Peyer's patch (tissue), 4 donors: ENCODE results near the gene IFNA8.

ENCODE experiments used
- POLR2A ChIP-seq, 2 donors: fragments of 450-650 bp; IDR thresholded peaks; one replicate each; pipeline ENCODE4 v1.5.1; 2017; ENCODE audit warnings: antibody characterized with exemption in 2 of 2, mild to moderate bottlenecking in 2 of 2, moderate library complexity in 2 of 2
- TF ChIP-seq, protein P1 (sequence below), 6 experiments: fragments of 450-650 bp in 4 of 6; fragments of 200-600 bp in 2 of 6; sonication (generic) in 1 of 6; IDR thresholded peaks; one replicate each; pipeline ENCODE4 v1.5.1; 2017 to 2019; ENCODE audit warnings: antibody characterized with exemption in 6 of 6, mild to moderate bottlenecking in 3 of 6, moderate library complexity in 1 of 6

DNA sequence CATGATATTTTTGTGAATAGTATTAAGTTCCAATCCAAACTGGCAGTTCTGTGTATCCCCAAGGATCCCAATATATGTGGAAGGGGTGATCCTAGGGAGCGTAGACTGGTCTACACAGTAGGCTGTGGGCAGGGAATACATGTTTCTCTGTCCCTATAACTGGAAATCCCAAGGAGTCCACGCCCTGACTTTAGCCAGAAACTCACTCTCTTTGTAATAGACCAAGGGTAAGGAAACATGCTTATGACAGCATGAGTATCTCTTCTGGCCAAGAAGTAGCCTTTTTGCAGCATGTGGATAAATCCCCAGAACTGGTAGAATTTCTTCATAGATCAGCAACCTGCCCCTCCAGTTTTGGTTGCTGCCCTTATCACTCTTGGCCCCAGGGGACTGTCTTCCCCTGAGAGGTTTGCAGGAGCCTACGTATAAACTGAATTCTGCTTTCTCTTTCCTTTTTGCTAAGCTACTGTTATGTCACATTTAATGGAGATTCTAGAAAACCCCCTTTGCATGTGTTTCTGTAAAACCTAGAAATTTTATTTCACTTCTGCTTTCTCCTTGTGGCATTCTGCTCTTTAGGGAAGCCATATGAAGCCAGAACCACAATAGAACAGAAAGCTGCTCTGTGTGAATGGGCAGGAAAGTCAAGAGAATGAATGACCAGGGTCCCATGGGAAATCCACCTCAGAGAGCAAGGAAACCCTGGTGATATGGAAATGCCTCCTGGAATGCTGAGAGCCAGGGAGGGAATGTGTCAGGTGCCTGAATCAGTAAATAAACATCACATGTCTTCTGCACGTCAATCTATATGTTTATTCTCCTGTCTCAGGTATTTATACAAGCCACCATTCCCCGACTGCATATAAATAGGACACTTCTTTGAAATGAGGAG lies 27.2 kb upstream of the IFNA8 start:
- TF ChIP-seq, protein P1, sequence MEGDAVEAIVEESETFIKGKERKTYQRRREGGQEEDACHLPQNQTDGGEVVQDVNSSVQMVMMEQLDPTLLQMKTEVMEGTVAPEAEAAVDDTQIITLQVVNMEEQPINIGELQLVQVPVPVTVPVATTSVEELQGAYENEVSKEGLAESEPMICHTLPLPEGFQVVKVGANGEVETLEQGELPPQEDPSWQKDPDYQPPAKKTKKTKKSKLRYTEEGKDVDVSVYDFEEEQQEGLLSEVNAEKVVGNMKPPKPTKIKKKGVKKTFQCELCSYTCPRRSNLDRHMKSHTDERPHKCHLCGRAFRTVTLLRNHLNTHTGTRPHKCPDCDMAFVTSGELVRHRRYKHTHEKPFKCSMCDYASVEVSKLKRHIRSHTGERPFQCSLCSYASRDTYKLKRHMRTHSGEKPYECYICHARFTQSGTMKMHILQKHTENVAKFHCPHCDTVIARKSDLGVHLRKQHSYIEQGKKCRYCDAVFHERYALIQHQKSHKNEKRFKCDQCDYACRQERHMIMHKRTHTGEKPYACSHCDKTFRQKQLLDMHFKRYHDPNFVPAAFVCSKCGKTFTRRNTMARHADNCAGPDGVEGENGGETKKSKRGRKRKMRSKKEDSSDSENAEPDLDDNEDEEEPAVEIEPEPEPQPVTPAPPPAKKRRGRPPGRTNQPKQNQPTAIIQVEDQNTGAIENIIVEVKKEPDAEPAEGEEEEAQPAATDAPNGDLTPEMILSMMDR (IDR thresholded peaks at IDR 0.05) = no peak
- no peak for TF ChIP-seq POLR2A (IDR thresholded peaks at IDR 0.05)
